ENCODE data around the gene TRPC3. TPM values are rescaled to one million over a fixed set of nuclear protein-coding genes. Genes with fewer than 3 reads are reported as not detected.

TRPC3 gene
- 9.7 TPM for total RNA-seq

DNA sequence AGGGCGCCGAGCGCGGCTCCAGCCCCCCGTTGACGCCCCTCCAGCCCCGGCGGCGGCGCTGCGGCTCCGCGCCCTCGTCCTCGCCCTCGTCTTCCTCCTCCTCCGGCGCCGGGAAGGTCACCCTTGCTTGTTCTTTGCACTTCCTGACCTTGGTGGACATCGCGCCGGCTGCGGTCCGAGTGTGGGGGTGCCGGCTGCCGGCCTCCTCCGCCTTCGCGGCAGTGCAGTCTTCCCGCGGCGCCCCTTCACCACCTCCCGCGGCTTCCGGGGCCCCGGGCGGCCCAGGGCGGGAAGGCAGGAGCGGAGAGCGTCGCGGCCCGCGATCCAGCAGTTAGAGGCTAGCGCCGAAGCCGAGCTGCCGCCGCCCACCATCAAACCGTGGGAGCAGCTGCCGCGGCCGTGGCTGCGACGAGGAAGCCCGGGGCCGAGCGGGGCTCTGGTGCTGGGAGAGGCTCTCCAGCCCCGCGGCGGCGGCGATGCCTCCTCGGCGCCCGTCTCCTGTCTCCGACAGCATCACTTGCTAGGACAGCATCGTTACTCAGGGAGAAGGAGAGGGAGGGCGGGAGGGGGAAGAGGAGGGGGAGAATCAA, at the start of gene TRPC3:
Gene TRPC3, minus strand, starts transcription at position 540 of the 590 bp plus-strand sequence. Its CDS starts 380 bp downstream, at position 160.
- peak; percentile 18 for DNase-seq

GRCh38 chr4:122000849-122001248, 49.0 kb upstream of the TRPC3 start:
- DNase-seq = no peak

GRCh38 chr4:121998024-121998423, 46.2 kb upstream of the TRPC3 start:
- no peak for DNase-seq

DNA sequence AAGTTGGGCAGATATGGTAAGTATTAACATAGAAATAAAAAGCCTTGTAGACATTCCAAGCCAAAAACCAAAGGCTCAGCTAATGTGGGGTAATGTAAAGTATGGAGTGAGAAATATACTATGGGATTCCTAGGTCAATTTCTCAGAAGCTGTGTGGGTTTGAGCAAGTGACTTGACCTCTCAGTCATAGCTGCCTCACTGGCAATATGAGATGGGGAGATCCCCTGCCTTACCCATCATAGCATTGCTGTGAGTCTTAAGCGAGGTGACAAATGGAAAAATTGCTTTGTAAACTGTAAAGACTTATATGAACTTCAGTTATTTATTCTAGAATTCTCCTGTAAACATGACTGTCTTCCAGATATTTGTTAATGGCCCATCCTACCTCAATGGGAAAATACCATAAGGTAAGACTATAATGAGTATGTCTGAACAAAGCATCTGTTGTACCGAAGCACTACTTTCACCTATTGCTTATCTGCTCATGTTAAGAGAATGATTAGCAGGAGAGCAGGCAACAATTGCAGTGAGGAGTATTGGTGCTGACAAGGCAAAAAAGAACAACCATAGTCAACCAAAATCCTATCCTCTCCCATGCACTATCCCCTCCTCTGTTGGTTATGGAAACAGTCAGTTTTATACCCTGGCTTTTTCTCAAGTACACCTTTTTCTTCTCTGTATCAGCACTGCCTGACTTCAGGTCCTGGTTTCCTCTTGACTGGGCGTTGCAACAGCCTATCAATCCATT, 44.1 kb upstream of the TRPC3 start:
- no peak for DNase-seq

GRCh38 chr4:121991968-121992367, 40.1 kb upstream of the TRPC3 start:
- no peak for DNase-seq

DNA sequence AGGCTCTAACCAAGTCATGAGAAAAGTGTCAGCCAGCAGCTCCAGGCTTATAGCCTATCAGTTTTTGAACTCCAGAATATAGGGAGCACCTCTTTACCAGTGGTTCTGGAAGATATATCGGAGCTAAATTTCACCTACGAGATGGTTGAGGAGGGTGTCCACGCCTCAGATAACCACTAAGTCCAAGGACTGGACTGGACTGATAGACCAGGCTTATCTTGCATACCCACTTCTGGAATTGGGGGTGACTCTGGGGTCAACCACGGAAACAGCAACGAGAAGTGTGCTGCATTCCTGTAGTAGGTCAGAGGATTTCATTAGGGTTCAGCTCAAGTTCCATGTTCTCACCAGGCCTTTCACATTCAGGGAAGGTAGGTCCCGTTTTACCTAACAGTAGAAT, 38.6 kb upstream of the TRPC3 start:
- no peak for DNase-seq

DNA sequence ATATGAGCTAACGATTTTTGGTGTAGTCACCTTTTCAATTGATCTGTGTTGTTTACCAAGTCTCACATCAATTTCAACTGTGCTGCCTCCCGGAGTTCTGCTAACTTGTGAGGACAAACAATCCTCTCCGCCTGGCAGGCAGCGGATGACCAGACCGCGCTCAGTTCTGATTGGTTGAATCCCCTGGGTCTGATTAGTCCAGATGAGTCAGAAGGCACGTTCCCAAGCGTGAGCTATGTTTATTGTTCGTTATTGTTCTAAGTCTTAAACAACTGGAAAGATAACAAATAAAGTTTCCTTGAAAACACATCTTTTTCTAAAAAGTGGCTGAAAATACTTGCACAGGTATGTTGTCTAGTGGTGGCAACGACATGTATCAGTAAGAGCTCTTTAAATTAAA, 37.9 kb upstream of the TRPC3 start:
- no peak for DNase-seq

GRCh38 chr4:121988950-121989349, 37.1 kb upstream of the TRPC3 start:
- no peak for DNase-seq

DNA sequence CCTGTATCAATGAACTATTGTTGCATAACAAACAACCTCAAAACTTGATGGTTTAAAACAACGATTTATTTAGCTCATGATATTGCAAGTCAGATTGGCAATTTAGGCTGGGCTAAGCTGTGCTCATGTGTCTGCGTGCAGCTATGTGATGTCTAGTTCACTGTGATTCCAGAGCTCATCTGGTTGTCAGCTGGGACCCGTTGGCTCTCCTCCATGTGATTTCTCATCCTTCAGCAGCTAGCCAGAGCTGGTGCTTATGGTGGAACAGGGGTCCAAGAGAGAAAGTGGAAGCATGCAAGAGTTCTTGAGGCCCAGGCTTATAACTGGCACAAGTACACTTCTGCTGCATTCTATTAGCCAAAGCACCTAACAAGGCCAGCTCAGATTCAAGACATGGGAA, 28.8 kb upstream of the TRPC3 start:
- no peak for DNase-seq

DNA sequence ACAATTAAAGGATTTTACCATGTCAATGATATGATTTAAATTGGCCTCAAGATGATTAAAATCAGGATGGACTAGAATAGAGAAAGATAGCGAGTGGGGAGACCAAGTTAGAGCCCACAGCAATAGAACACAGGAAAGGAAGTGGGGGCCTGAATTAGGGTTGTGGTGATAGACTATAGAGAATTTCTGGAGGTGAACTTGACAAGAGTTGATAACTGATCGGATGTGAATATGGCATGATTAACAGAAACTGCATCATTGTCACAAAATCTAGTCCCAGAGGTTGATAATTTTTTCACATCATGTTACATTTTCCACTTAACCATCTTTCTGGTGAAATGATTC, 26.3 kb upstream of the TRPC3 start:
- no peak for DNase-seq

GRCh38 chr4:121977251-121978171, 25.7 kb upstream of the TRPC3 start:
- no peak for DNase-seq

DNA sequence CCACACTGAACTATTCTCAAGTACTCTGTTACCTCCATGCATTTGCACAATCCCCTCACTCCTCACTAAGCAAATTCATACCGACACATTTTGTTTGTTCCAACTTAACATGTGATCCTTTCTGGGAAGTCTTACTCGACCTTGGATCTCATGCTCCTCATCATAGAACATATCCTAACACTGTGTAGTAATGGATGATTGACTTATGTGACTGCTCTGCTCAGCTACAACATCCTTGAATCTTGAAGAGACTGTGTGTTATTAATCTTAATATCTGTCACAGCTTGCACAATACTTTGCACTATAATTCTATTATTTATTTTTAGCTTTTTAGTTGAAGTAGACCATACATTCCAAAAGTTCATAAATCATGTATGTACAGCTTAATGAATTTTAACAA, 23.9 kb upstream of the TRPC3 start:
- no peak for DNase-seq

GRCh38 chr4:121973816-121974215, 22.0 kb upstream of the TRPC3 start:
- no peak for DNase-seq

DNA sequence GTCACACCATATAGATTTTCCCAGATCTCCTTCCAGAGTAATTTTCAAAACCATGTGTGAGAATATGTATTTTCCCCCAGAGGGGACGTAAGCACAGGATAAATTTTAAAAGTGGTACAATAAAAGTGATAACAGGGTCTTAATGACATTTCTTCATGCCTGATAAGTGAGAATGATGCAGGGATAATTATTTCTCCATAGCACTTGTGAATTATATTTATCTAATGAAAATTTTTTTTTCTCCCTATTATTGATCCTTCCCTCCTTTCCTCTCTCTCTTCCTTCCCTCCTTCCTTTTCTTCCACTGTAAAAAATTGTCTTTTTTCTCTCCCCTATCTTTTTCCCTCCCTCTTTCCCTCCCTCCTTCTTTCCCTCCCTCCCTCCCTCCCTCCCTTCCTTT, 17.0 kb upstream of the TRPC3 start:
- no peak for DNase-seq

DNA sequence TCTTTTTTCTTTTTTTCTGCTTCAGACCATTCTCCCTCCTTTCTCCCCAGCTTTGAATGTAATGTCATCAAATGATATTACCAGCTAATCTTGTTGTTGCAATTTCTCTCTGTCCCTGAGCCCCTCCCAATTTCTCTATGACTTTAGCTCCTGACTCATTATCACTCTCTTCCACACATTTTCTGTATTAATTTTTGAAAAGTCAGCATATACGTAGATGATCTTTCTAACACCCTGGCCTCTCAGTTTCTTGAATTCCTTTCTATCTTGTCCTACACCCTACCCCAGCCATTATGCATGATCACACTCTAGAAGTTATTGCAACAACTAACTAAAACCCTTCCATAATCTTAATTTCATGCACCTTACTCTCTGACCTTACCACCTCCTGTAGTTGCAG, 13.1 kb upstream of the TRPC3 start:
- no peak for DNase-seq

DNA sequence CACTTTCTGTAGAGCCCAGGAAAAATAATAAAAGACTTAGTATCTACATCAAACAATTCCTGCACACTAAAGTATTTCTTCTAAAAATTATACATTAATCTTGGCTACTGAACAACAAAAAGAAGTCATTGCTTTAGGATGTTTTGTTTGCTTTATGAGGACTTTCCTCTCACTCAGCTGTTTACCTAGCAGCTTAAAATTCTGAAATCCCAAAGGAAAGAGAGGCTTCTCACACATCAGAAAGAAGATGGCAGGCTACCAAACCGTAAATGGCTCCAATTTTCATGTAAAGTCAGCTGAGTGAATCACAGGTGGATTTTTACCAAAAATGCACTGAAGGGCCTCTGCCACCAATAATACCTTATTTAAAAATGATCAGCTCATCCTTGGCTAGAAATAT, 9.0 kb upstream of the TRPC3 start:
- DNase-seq = no peak

GRCh38 chr4:121958777-121959176, 6.9 kb upstream of the TRPC3 start:
- no peak for DNase-seq

DNA sequence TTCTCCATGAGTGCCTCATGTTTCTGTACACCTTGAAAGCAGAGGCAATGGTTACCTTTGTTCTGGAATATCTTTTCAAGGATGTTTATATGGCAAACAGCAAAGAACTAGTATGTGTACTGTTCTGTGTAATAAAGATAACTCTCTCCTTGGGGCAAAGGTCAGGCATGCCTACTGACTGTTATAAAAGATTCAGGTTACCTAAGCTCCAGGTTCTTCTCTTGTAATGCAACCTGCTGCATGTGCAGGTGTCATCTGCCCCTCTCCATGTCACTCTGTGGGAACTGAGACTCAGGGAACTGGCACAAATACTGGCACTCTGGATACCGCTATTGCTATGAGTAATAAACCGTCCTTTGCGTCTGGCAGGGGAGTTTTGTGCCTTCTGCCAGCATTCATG, 5.4 kb upstream of the TRPC3 start:
- no peak for DNase-seq

DNA sequence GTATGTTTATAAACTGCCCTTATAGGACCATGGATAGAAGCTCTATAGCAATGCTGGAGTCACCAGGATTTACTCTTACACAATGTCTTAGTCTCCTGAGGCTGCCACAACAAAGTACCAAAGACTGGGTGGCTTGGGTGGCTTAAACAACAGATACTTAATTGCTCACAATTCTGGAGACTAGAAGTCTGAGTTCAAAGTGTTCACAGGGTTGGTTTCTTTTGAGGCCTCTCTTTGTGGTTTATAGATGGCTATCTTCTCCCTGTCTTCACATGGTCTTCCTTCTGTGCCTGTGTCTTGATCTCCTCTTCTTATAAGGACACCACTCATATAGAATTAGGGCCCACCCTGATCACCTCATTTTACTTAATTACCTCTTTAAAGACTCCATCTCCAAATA, 2.0 kb upstream of the TRPC3 start:
- DNase-seq = no peak

DNA sequence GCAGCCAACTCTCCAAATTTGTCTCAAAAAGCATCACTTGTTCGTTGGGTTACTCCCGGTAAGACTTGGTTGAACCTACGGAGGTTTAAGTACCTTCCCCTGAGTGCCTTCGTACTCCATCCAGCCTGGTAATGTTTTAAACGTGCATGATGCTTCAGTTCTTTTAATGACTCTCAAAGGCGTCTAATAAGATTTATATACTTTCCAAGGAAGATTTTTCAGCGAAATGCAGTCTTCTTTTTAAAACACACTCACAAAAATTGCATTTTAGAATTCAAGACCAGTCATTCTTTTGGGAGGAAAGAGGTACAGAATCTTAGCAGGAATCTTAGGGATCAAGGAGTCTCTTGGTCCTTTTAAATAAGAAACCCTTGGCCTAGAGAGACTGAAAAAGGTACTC, 430 bp upstream of the TRPC3 start:
- DNase-seq = no peak

GRCh38 chr4:121950680-121951520, 960 bp downstream of the TRPC3 start:
- no peak for DNase-seq

GRCh38 chr4:121950212-121950679, 1.6 kb downstream of the TRPC3 start:
- peak; percentile 52 for DNase-seq
